ENCODE measurements around the gene TBRG4.

The TBRG4 gene

GRCh38 chr7:45068236-45069023 is 43.1 kb downstream of the TBRG4 start:
- H3K27me3 ChIP-seq (ENCODE audit: insufficient read depth, low read length, poor library complexity): no peaks in the 10 kb centered on the region
- H3K4me3 ChIP-seq (ENCODE audit: low read depth in 1 of 2, low read length in 2 of 2): no peak overlapping the region
- no peak overlapping the region for H3K4me2 ChIP-seq (ENCODE audit: insufficient read depth, low read length)
- H4K20me1 ChIP-seq (ENCODE audit: insufficient read depth, low read length): peaks cover 79% of the 10 kb centered on the region
- no peaks in the 10 kb centered on the region for H3K4me1 ChIP-seq (ENCODE audit: insufficient read depth, low read length)
- no peaks in the 10 kb centered on the region for H3K9me3 ChIP-seq (ENCODE audit: insufficient read depth, low read length, severe bottlenecking)
- peaks cover 64% of the 10 kb centered on the region for H3K79me2 ChIP-seq (ENCODE audit: insufficient read depth, low read length)
- no peak overlapping the region for H3K9ac ChIP-seq (ENCODE audit: low read depth, low read length)
- peaks cover 92% of the 10 kb centered on the region for H3K36me3 ChIP-seq (ENCODE audit: insufficient read depth, low read length)
- no peak for TF ChIP-seq EZH2 (IDR thresholded peaks at IDR 0.05; ENCODE audit: borderline replicate concordance, low read depth, low read length, severe bottlenecking)
- TF ChIP-seq CTCF (IDR thresholded peaks at IDR 0.05; ENCODE audit: borderline replicate concordance, extremely low read depth, low read length, poor library complexity, severe bottlenecking): no peak
- DNase-seq (no peak), ATAC-seq (ENCODE audit: insufficient read depth, low read depth) (no peak)
- no peak overlapping the region for H2AFZ ChIP-seq (ENCODE audit: low read depth, low read length)
- H3K27ac ChIP-seq (ENCODE audit: low read length): no peak overlapping the region

- H4K20me1 ChIP-seq (ENCODE audit: insufficient read depth, low read length): peaks cover 75% of the 10 kb centered on the region
- DNase-seq: no peak
These were observed 43.9 kb downstream of the TBRG4 start for GRCh38 chr7:45067582-45067981.

GRCh38 chr7:45066409-45066808 is 45.1 kb downstream of the TBRG4 start:
- no peak overlapping the region for H3K9ac ChIP-seq (ENCODE audit: low read depth, low read length)
- peaks cover 81% of the 10 kb centered on the region for H3K79me2 ChIP-seq (ENCODE audit: insufficient read depth, low read length)
- TF ChIP-seq EZH2 (IDR thresholded peaks at IDR 0.05; ENCODE audit: borderline replicate concordance, low read depth, low read length, severe bottlenecking): no peak
- no peak for TF ChIP-seq CTCF (IDR thresholded peaks at IDR 0.05; ENCODE audit: borderline replicate concordance, extremely low read depth, low read length, poor library complexity, severe bottlenecking)
- H2AFZ ChIP-seq (ENCODE audit: low read depth, low read length): no peak overlapping the region
- H3K4me1 ChIP-seq (ENCODE audit: insufficient read depth, low read length): no peaks in the 10 kb centered on the region
- H3K27ac ChIP-seq (ENCODE audit: low read length): no peak overlapping the region
- no peak for ATAC-seq (ENCODE audit: insufficient read depth, low read depth)
- no peaks in the 10 kb centered on the region for H3K9me3 ChIP-seq (ENCODE audit: insufficient read depth, low read length, severe bottlenecking)
- peaks cover 74% of the 10 kb centered on the region for H4K20me1 ChIP-seq (ENCODE audit: insufficient read depth, low read length)
- H3K36me3 ChIP-seq (ENCODE audit: insufficient read depth, low read length): peaks cover 92% of the 10 kb centered on the region
- DNase-seq: no peak
- no peak overlapping the region for H3K4me3 ChIP-seq (ENCODE audit: low read depth in 1 of 2, low read length in 2 of 2)
- no peak overlapping the region for H3K4me2 ChIP-seq (ENCODE audit: insufficient read depth, low read length)
- no peaks in the 10 kb centered on the region for H3K27me3 ChIP-seq (ENCODE audit: insufficient read depth, low read length, poor library complexity)

More at GRCh38 chr7:45067582-45067981, 43.9 kb downstream of the TBRG4 start:
- Histone ChIP-seq H3K4me1 (ENCODE audit: insufficient read depth, low read length) (no peaks in the 10 kb centered on the region), H3K4me2 (ENCODE audit: insufficient read depth, low read length) (no peak overlapping the region), H3K79me2 (ENCODE audit: insufficient read depth, low read length) (peaks cover 71% of the 10 kb centered on the region), H3K9me3 (ENCODE audit: insufficient read depth, low read length, severe bottlenecking) (no peaks in the 10 kb centered on the region), H3K27ac (ENCODE audit: low read length) (no peak overlapping the region), H2AFZ (ENCODE audit: low read depth, low read length) (no peak overlapping the region), H3K27me3 (ENCODE audit: insufficient read depth, low read length, poor library complexity) (no peaks in the 10 kb centered on the region), H3K4me3 (ENCODE audit: low read depth in 1 of 2, low read length in 2 of 2) (no peak overlapping the region), H3K36me3 (ENCODE audit: insufficient read depth, low read length) (peaks cover 92% of the 10 kb centered on the region), H3K9ac (ENCODE audit: low read depth, low read length) (no peak overlapping the region)
- ATAC-seq (ENCODE audit: insufficient read depth, low read depth): no peak
- TF ChIP-seq CTCF (IDR thresholded peaks at IDR 0.05; ENCODE audit: borderline replicate concordance, extremely low read depth, low read length, poor library complexity, severe bottlenecking) (no peak), EZH2 (IDR thresholded peaks at IDR 0.05; ENCODE audit: borderline replicate concordance, low read depth, low read length, severe bottlenecking) (no peak)
